Measurements from ENCODE around the gene FAM83C.

Gene FAM83C

GRCh38 chr20:35291654-35292503, at the start of gene FAM83C:
Gene FAM83C, minus strand, starts transcription at chr20:35292425. Its CDS starts 121 bp downstream, at chr20:35292304.
- no peak for DNase-seq

- DNase-seq: no peak
Observed at GRCh38 chr20:35341366-35342028, 49.3 kb upstream of the FAM83C start.

GRCh38 chr20:35340436-35340835, 48.2 kb upstream of the FAM83C start:
- no peak for DNase-seq

GRCh38 chr20:35339636-35340035, 47.4 kb upstream of the FAM83C start:
- DNase-seq: no peak

- no peak for DNase-seq
Observed at GRCh38 chr20:35339007-35339406, 46.8 kb upstream of the FAM83C start.

- DNase-seq: no peak
Observed at GRCh38 chr20:35334311-35335101, 42.3 kb upstream of the FAM83C start.

- no peak for DNase-seq
Observed at GRCh38 chr20:35333606-35334005, 41.4 kb upstream of the FAM83C start.

- no peak for DNase-seq
Observed at GRCh38 chr20:35332540-35333200, 40.4 kb upstream of the FAM83C start.

GRCh38 chr20:35329435-35330139, 37.4 kb upstream of the FAM83C start:
- DNase-seq: peak; percentile 62 to 80

- DNase-seq: no peak
Observed at GRCh38 chr20:35328689-35329088, 36.5 kb upstream of the FAM83C start.

GRCh38 chr20:35328095-35328685, 36.0 kb upstream of the FAM83C start:
- DNase-seq: no peak

GRCh38 chr20:35327074-35327976, 35.1 kb upstream of the FAM83C start:
- DNase-seq: no peak

- no peak for DNase-seq
Observed at GRCh38 chr20:35326740-35327073, 34.5 kb upstream of the FAM83C start.

GRCh38 chr20:35326021-35326739, 34.0 kb upstream of the FAM83C start:
- DNase-seq: no peak

- no peak for DNase-seq
Observed at GRCh38 chr20:35325401-35325800, 33.2 kb upstream of the FAM83C start.

- DNase-seq: no peak
Observed at GRCh38 chr20:35320396-35321126, 28.3 kb upstream of the FAM83C start.

- DNase-seq: no peak
Observed at GRCh38 chr20:35319871-35320197, 27.6 kb upstream of the FAM83C start.

- DNase-seq: no peak
Observed at GRCh38 chr20:35319192-35319870, 27.1 kb upstream of the FAM83C start.
